Panc1 (cell line): ENCODE measurements around the gene FCN1. TPM values are rescaled to one million over a fixed set of nuclear protein-coding genes. Genes with fewer than 3 reads are reported as not detected.

Experiments
- ATAC-seq: fragments of 200-7000 bp; cut with Tn5 transposase; 2 replicates; pipeline ENCODE4 v1.9.1; 2020; ENCODE audit warnings: mild to moderate bottlenecking, moderate library complexity
- BruUV-seq: library from RNA; stranded (reverse); fragments of 400-500 nt; replicated peaks from 2 replicates; lab custom pipeline; 2021; lab: Mats Ljungman, UMichigan
- CTCF ChIA-PET: fragments of 300-600 bp; sonication (Branson Sonifier 250); formaldehyde crosslinking; loops from one replicate; lab custom pipeline; 2022; ENCODE audit warnings: antibody characterized with exemption; lab: Charles Lee
- POLR2A ChIA-PET: fragments of 300-600 bp; sonication (Branson Sonifier 250); formaldehyde crosslinking; loops from one replicate; lab custom pipeline; 2022; ENCODE audit warnings: antibody characterized with exemption; lab: Charles Lee
- DNase-seq: peaks from one replicate; pipeline ENCODE4 v3.0.0-alpha.2; 2010; ENCODE audit warnings: low read depth, low spot score
- H3K27ac ChIP-seq: 2 replicates; pipeline ENCODE4 v1.5.1; 2011; ENCODE audit warnings: mild to moderate bottlenecking, low read length, inconsistent platforms
- H3K27me3 ChIP-seq: fragments of 200-500 bp; sonication (Bioruptor generic); 2 replicates; pipeline ENCODE4 v1.6.0; 2014; ENCODE audit warnings: low read length, inconsistent platforms; ENCODE audit not compliant: control insufficient read depth, insufficient read depth
- H3K36me3 ChIP-seq: fragments of 200-500 bp; sonication (Bioruptor generic); 2 replicates; pipeline ENCODE4 v1.5.1; 2014; ENCODE audit warnings: inconsistent platforms, mild to moderate bottlenecking, low read length, moderate library complexity; ENCODE audit not compliant: control insufficient read depth, insufficient read depth
- H3K4me1 ChIP-seq: 2 replicates; pipeline ENCODE4 v1.5.1; 2011; ENCODE audit warnings: inconsistent platforms, mild to moderate bottlenecking, low read length, moderate library complexity; ENCODE audit not compliant: control insufficient read depth, insufficient read depth
- H3K4me3 ChIP-seq, 2 experiments: 2 replicates each; pipeline ENCODE4 v1.5.1; 2011 to 2012; ENCODE audit warnings: low read depth in 2 of 2, low read length in 2 of 2, mild to moderate bottlenecking in 2 of 2, inconsistent platforms in 1 of 2, moderate library complexity in 1 of 2
- H3K9me3 ChIP-seq: fragments of 200-500 bp; sonication (Bioruptor generic); 2 replicates; pipeline ENCODE4 v1.5.1; 2014; ENCODE audit warnings: low read depth, mild to moderate bottlenecking, inconsistent platforms, low read length, moderate library complexity; ENCODE audit not compliant: control insufficient read depth, insufficient read depth
- CTCF ChIP-seq: fragments of 450-650 bp; IDR thresholded peaks from 2 replicates; pipeline ENCODE4 v1.5.1; 2017; ENCODE audit warnings: mild to moderate bottlenecking
- POLR2AphosphoS5 ChIP-seq: IDR thresholded peaks from 2 replicates; pipeline ENCODE4 v1.6.1; 2012; ENCODE audit warnings: mild to moderate bottlenecking, low read depth, low read length, moderate library complexity
- REST ChIP-seq, 2 experiments: IDR thresholded peaks; 2 replicates each; pipeline ENCODE4 v1.6.1; 2011 to 2012; ENCODE audit warnings: low read depth in 2 of 2, control low read depth in 1 of 2, low read length in 1 of 2, mild to moderate bottlenecking in 1 of 2, moderate library complexity in 1 of 2; ENCODE audit not compliant: insufficient read depth in 1 of 2
- SIN3A ChIP-seq: IDR thresholded peaks from 2 replicates; pipeline ENCODE4 v1.6.1; 2012; ENCODE audit warnings: low read depth, mild to moderate bottlenecking, low read length, moderate library complexity, borderline replicate concordance; ENCODE audit not compliant: insufficient read depth
- TCF7L2 ChIP-seq: IDR thresholded peaks from 2 replicates; pipeline ENCODE4 v1.6.1; 2011; ENCODE audit warnings: mild to moderate bottlenecking, low read depth, low read length, inconsistent platforms
- in situ Hi-C: cut with HindIII; loops from 2 replicates; pipeline ENCODE4 v1.10.0; 2016; ENCODE audit warnings: low sequenced_read_pairs, low pct_unique_long_range_greater_than_20kb
- intact Hi-C: fragments of 100-400 bp; cut with micrococcal nuclease; formaldehyde crosslinking; loops from one replicate; pipeline ENCODE4 v1.10.0; 2022; ENCODE audit not compliant: unreplicated experiment
- total RNA-seq: library from RNA; stranded (reverse); gene quantifications from one replicate; pipeline ENCODE4 v1.2.1, GENCODE V29; 2021; ENCODE audit not compliant: unreplicated experiment

FCN1 gene
- total RNA-seq, 1 experiment from 2014 or later = not detected

- TF ChIP-seq REST (IDR thresholded peaks at IDR 0.05; ENCODE audit: insufficient read depth in 1 of 2, low read depth in 2 of 2, low read length in 1 of 2) = no peak
- TF ChIP-seq CTCF = no peak
- TF ChIP-seq SIN3A = no peak
- no peak for TF ChIP-seq POLR2AphosphoS5
- TF ChIP-seq TCF7L2 = no peak
- Histone ChIP-seq H3K4me1 (no peaks in the 10 kb centered on the region), H3K36me3 (no peaks in the 10 kb centered on the region), H3K27me3 (no peaks in the 10 kb centered on the region; the same call in 1 of the 2 replicates), H3K9me3 (no peaks in the 10 kb centered on the region), H3K27ac (no peak overlapping the region), H3K4me3 (no peak overlapping the region)
- ATAC-seq (no peak), DNase-seq (no peak)
- in situ Hi-C loops (no loop called here), intact Hi-C loops (no loop called here)
- CTCF ChIA-PET = no interaction called here
- BruUV-seq = no TSS peak
- POLR2A ChIA-PET = no interaction called here
Measured at GRCh38 chr9:134930398-134930797, 12.7 kb upstream of the FCN1 start.

GRCh38 chr9:134929193-134930158, 11.8 kb upstream of the FCN1 start:
- no TSS peak for BruUV-seq
- Histone ChIP-seq H3K4me1 (no peaks in the 10 kb centered on the region), H3K27me3 (no peaks in the 10 kb centered on the region), H3K4me3 (no peak overlapping the region), H3K36me3 (no peaks in the 10 kb centered on the region), H3K9me3 (no peaks in the 10 kb centered on the region), H3K27ac (no peak overlapping the region)
- in situ Hi-C loops = no loop called here
- ATAC-seq (no peak), DNase-seq (no peak)
- TF ChIP-seq REST (IDR thresholded peaks at IDR 0.05; ENCODE audit: insufficient read depth in 1 of 2, low read depth in 2 of 2, low read length in 1 of 2) (no peak), POLR2AphosphoS5 (no peak), CTCF (no peak), TCF7L2 (no peak), SIN3A (no peak)
- ChIA-PET POLR2A (no interaction called here), CTCF (no interaction called here)
- intact Hi-C loops = no loop called here
